ENCODE measurements around the gene FBN1.

FBN1 gene

DNA sequence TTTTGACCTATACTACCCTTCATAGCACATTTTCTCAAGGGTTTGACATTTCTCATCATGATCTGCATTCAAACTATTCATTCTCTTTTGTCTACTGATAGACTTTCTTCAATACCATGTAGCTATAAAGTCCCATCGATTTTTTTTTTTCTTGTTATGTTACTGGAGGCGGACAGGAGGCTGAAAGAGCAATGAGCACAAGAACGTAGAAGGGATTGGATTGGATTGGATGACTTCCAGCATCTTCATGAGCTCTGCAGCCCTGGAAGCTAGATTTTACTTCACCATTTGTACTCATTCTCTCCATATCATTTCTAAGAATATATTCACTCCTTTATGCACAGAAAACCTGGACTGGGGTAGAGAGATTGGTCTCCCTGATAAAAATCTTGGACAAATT is 271.0 kb downstream of the FBN1 start:
- H3K4me1 ChIP-seq (ENCODE audit: low read length), result no peaks in the 10 kb centered on the region
- DNase-seq, result no peak
- no peaks in the 10 kb centered on the region for H3K9me3 ChIP-seq (replicated peaks; ENCODE audit: insufficient read depth, low read length)
- no peak overlapping the region for H3K4me3 ChIP-seq (ENCODE audit: low read length)
- no peak overlapping the region for H2AFZ ChIP-seq (ENCODE audit: low read length)
- H3K79me2 ChIP-seq (ENCODE audit: low read length), result no peaks in the 10 kb centered on the region
- no peak overlapping the region for H3K9ac ChIP-seq (ENCODE audit: low read length)
- H4K20me1 ChIP-seq (ENCODE audit: insufficient read depth, low read length), result no peaks in the 10 kb centered on the region
- no peaks in the 10 kb centered on the region for H3F3A ChIP-seq (ENCODE audit: insufficient read depth, low read length)
- no peak overlapping the region for H3K4me2 ChIP-seq (ENCODE audit: low read depth, low read length)
- H3K27me3 ChIP-seq (replicated peaks; ENCODE audit: insufficient read depth, low read length), result no peaks in the 10 kb centered on the region
- TF ChIP-seq, protein P1, sequence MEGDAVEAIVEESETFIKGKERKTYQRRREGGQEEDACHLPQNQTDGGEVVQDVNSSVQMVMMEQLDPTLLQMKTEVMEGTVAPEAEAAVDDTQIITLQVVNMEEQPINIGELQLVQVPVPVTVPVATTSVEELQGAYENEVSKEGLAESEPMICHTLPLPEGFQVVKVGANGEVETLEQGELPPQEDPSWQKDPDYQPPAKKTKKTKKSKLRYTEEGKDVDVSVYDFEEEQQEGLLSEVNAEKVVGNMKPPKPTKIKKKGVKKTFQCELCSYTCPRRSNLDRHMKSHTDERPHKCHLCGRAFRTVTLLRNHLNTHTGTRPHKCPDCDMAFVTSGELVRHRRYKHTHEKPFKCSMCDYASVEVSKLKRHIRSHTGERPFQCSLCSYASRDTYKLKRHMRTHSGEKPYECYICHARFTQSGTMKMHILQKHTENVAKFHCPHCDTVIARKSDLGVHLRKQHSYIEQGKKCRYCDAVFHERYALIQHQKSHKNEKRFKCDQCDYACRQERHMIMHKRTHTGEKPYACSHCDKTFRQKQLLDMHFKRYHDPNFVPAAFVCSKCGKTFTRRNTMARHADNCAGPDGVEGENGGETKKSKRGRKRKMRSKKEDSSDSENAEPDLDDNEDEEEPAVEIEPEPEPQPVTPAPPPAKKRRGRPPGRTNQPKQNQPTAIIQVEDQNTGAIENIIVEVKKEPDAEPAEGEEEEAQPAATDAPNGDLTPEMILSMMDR (IDR thresholded peaks at IDR 0.05; ENCODE audit: low read length), result no peak
- no peak for TF ChIP-seq EZH2 (optimal IDR thresholded peaks at IDR 0.05; ENCODE audit: low read depth, low read length)
- no peak for TF ChIP-seq EZH2phosphoT487 (IDR thresholded peaks at IDR 0.05; ENCODE audit: low read length)
- no peaks in the 10 kb centered on the region for H3K9me2 ChIP-seq (replicated peaks; ENCODE audit: insufficient read depth, low read length)
- no peak overlapping the region for H3K27ac ChIP-seq (ENCODE audit: low read length)
- H3K36me3 ChIP-seq (replicated peaks; ENCODE audit: insufficient read depth, low read length), result no peaks in the 10 kb centered on the region

DNA sequence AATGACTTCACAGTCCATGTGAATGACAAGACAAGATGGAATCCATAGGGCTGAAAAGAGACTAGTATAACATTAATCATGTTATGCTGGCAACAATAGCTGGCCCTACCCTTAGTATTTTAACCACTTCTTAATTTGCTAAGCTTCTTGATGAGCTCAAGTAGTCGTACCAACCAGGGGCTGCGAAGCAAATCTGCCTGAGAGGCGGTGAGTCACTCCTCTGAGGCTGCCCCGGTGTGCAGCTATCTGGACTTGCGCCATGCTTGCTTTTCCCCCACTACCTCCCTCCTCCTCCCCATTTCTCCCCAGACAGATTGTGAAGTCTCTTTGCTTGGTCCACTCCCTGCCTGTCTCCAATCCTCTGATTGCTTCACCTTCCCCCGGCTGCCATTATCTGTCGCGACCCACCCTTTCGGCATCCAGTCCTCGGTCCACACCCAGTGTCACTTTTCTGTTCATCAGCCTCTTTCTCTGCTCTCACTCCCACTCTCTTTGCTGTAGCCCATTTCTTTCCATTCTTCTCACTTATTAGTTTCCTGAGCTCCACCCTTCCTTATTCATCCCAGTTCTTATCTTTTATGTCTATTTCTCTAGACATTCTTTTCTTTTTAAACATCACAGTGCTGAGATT is 271.6 kb downstream of the FBN1 start:
- no peak for DNase-seq
- no peaks in the 10 kb centered on the region for H4K20me1 ChIP-seq (ENCODE audit: insufficient read depth, low read length)
- no peaks in the 10 kb centered on the region for H3F3A ChIP-seq (ENCODE audit: insufficient read depth, low read length)
- no peaks in the 10 kb centered on the region for H3K27me3 ChIP-seq (replicated peaks; ENCODE audit: insufficient read depth, low read length)
- H3K4me1 ChIP-seq (ENCODE audit: low read length), result no peaks in the 10 kb centered on the region
- H3K79me2 ChIP-seq (ENCODE audit: low read length), result no peaks in the 10 kb centered on the region
- no peak overlapping the region for H3K27ac ChIP-seq (ENCODE audit: low read length)
- H3K4me3 ChIP-seq (ENCODE audit: low read length), result no peak overlapping the region
- TF ChIP-seq, protein P1 (IDR thresholded peaks at IDR 0.05; ENCODE audit: low read length), result no peak
- TF ChIP-seq EZH2phosphoT487 (IDR thresholded peaks at IDR 0.05; ENCODE audit: low read length) (no peak), EZH2 (optimal IDR thresholded peaks at IDR 0.05; ENCODE audit: low read depth, low read length) (no peak)
- no peak overlapping the region for H3K4me2 ChIP-seq (ENCODE audit: low read depth, low read length)
- H2AFZ ChIP-seq (ENCODE audit: low read length), result no peak overlapping the region
- no peaks in the 10 kb centered on the region for H3K9me2 ChIP-seq (replicated peaks; ENCODE audit: insufficient read depth, low read length)
- H3K36me3 ChIP-seq (replicated peaks; ENCODE audit: insufficient read depth, low read length), result no peaks in the 10 kb centered on the region
- no peak overlapping the region for H3K9ac ChIP-seq (ENCODE audit: low read length)
- no peaks in the 10 kb centered on the region for H3K9me3 ChIP-seq (replicated peaks; ENCODE audit: insufficient read depth, low read length)

DNA sequence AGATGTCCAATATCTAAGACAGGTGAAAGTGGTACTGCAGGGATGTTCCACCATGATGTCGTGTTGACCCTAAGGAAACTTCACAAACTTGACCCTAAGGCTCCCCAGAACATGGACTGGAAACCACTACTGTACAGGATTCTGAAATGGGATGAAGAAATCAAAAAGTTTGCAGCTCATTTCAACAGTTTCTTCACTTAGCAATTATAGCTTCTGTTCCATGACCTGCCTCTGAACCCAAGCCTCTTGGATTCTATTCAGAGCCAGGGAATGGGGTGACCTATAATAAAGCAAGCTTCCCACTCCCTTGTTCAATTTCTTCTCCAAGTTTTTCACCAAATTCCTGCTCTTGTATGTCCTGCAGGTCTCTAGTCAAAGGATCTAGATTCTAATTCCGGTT is 273.5 kb downstream of the FBN1 start:
- H3K27me3 ChIP-seq (replicated peaks; ENCODE audit: insufficient read depth, low read length), result no peaks in the 10 kb centered on the region
- no peaks in the 10 kb centered on the region for H3K9me3 ChIP-seq (replicated peaks; ENCODE audit: insufficient read depth, low read length)
- TF ChIP-seq, protein P1 (IDR thresholded peaks at IDR 0.05; ENCODE audit: low read length), result no peak
- no peak for TF ChIP-seq EZH2phosphoT487 (IDR thresholded peaks at IDR 0.05; ENCODE audit: low read length)
- no peak overlapping the region for H3K27ac ChIP-seq (ENCODE audit: low read length)
- no peak overlapping the region for H3K4me3 ChIP-seq (ENCODE audit: low read length)
- H3F3A ChIP-seq (ENCODE audit: insufficient read depth, low read length), result no peaks in the 10 kb centered on the region
- H2AFZ ChIP-seq (ENCODE audit: low read length), result no peak overlapping the region
- no peaks in the 10 kb centered on the region for H3K4me1 ChIP-seq (ENCODE audit: low read length)
- no peak overlapping the region for H3K4me2 ChIP-seq (ENCODE audit: low read depth, low read length)
- no peaks in the 10 kb centered on the region for H3K79me2 ChIP-seq (ENCODE audit: low read length)
- no peaks in the 10 kb centered on the region for H3K9me2 ChIP-seq (replicated peaks; ENCODE audit: insufficient read depth, low read length)
- no peaks in the 10 kb centered on the region for H4K20me1 ChIP-seq (ENCODE audit: insufficient read depth, low read length)
- no peak overlapping the region for H3K9ac ChIP-seq (ENCODE audit: low read length)
- DNase-seq, result no peak
- H3K36me3 ChIP-seq (replicated peaks; ENCODE audit: insufficient read depth, low read length), result no peaks in the 10 kb centered on the region

Data from MM.1S (cell line).